GM12878 (cell line): ENCODE data around the gene MYB. TPM values are rescaled to one million over a fixed set of nuclear protein-coding genes. Genes with fewer than 3 reads are reported as not detected.

ENCODE experiments used
- ATAC-seq: fragments of 200-7000 bp; cut with Tn5 transposase; 3 replicates; pipeline ENCODE4 v1.9.1; 2020; ENCODE audit warnings: mild to moderate bottlenecking, moderate library complexity
- BruUV-seq: library from RNA; stranded (reverse); fragments of 400-500 nt; replicated peaks from 2 replicates; lab custom pipeline; 2021; lab: Mats Ljungman, UMichigan
- CTCF ChIA-PET: fragments of 300-600 bp; sonication (Branson Sonifier 250); formaldehyde crosslinking; extraction: SDS; loops from one replicate; lab custom pipeline; 2021; ENCODE audit warnings: inconsistent platforms; lab: Yijun Ruan, JAX
- POLR2A ChIA-PET: fragments of 350-600 bp; formaldehyde crosslinking; extraction: SDS; loops from one replicate; lab custom pipeline; 2021; ENCODE audit warnings: inconsistent platforms; lab: Charles Lee
- RAD21 ChIA-PET: fragments of 300-600 bp; sonication (Branson Sonifier 250); formaldehyde crosslinking; loops from one replicate; lab custom pipeline; 2023; ENCODE audit warnings: antibody characterized with exemption; ENCODE audit not compliant: unreplicated experiment; lab: Charles Lee
- SMC1A ChIA-PET: fragments of 300-600 bp; sonication (Branson Sonifier 250); formaldehyde crosslinking; loops from one replicate; lab custom pipeline; 2023; ENCODE audit not compliant: unreplicated experiment, uncharacterized antibody; lab: Charles Lee
- DNase-seq: peaks from one replicate; pipeline ENCODE4 v3.0.0-alpha.2; 2011; ENCODE audit warnings: low read depth, low spot score
- FAIRE-seq: peaks from 3 replicates; lab custom pipeline; 2011; peaks lifted over from hg19 to GRCh38; lab: Jason Lieb, UNC
- H2AFZ ChIP-seq: 2 replicates; pipeline ENCODE4 v1.6.0; 2011; ENCODE audit warnings: low read depth, low read length, control low read depth; ENCODE audit not compliant: control insufficient read depth
- H3K27ac ChIP-seq: 2 replicates; pipeline ENCODE4 v1.5.1; 2011; ENCODE audit warnings: control low read depth; ENCODE audit not compliant: control insufficient read depth, insufficient read depth
- H3K27me3 ChIP-seq, 2 experiments: replicated peaks in 1 of 2; 2 replicates each; pipeline versions ENCODE4 v1.6.0 to v1.6.1; 2011; ENCODE audit warnings: low read length in 1 of 2; ENCODE audit not compliant: control insufficient read depth in 2 of 2, insufficient read depth in 2 of 2
- H3K36me3 ChIP-seq, 2 experiments: 2 replicates each; pipeline ENCODE4 v1.5.1; 2011; ENCODE audit warnings: low read length in 1 of 2; ENCODE audit not compliant: control insufficient read depth in 2 of 2, insufficient read depth in 2 of 2
- H3K4me1 ChIP-seq: 2 replicates; pipeline ENCODE4 v1.6.1; 2011; ENCODE audit warnings: mild to moderate bottlenecking, low read length, moderate library complexity, mixed read lengths; ENCODE audit not compliant: control insufficient read depth, insufficient read depth
- H3K4me2 ChIP-seq: 2 replicates; pipeline ENCODE4 v1.6.0; 2011; ENCODE audit warnings: control low read depth; ENCODE audit not compliant: control insufficient read depth, insufficient read depth
- H3K4me3 ChIP-seq: fragments of 200-600 bp; sonication (generic); 2 replicates; pipeline ENCODE4 v1.5.1; 2016
- H3K79me2 ChIP-seq: 2 replicates; pipeline ENCODE4 v1.6.0; 2011; ENCODE audit warnings: low read length; ENCODE audit not compliant: control insufficient read depth, insufficient read depth
- H3K9ac ChIP-seq: 2 replicates; pipeline ENCODE4 v1.8.0; 2011; ENCODE audit warnings: low read length, control low read depth, mixed read lengths; ENCODE audit not compliant: control insufficient read depth, insufficient read depth
- H3K9me3 ChIP-seq: replicated peaks from 3 replicates; pipeline ENCODE4 v1.5.1; 2011; ENCODE audit warnings: mild to moderate bottlenecking, low read length; ENCODE audit not compliant: control insufficient read depth, insufficient read depth
- H4K20me1 ChIP-seq: 2 replicates; pipeline ENCODE4 v1.6.0; 2011; ENCODE audit not compliant: control insufficient read depth, insufficient read depth
- ASH2L ChIP-seq: fragments of 300-600, 200-600 bp; sonication (generic); IDR thresholded peaks from 2 replicates; pipeline ENCODE4 v1.6.1; 2017; ENCODE audit warnings: low read depth, mild to moderate bottlenecking, borderline replicate concordance
- ATF7 ChIP-seq: fragments of 450-650 bp; IDR thresholded peaks from 2 replicates; pipeline ENCODE4 v1.6.1; 2016; ENCODE audit warnings: low read depth, mild to moderate bottlenecking
- BRCA1 ChIP-seq: IDR thresholded peaks from 2 replicates; pipeline ENCODE4 v1.6.1; 2011; ENCODE audit warnings: low read depth, low read length, improper control_type of control experiment
- E4F1 ChIP-seq: fragments of 450-650 bp; IDR thresholded peaks from 2 replicates; pipeline ENCODE4 v1.6.1; 2018; ENCODE audit warnings: borderline replicate concordance, mild to moderate bottlenecking; ENCODE audit not compliant: partially characterized antibody
- ELK1 ChIP-seq: IDR thresholded peaks from 2 replicates; pipeline ENCODE4 v1.6.1; 2012; ENCODE audit warnings: low read depth, low read length, improper control_type of control experiment
- ETV6 ChIP-seq, 2 experiments: fragments of 450-650 bp in 1 of 2; IDR thresholded peaks in 1 of 2; conservative IDR thresholded peaks in 1 of 2; 2 replicates each; pipeline ENCODE4 v1.6.1; 2014; ENCODE audit warnings: antibody characterized with exemption in 1 of 2, borderline replicate concordance in 1 of 2, low read depth in 1 of 2, mild to moderate bottlenecking in 1 of 2, moderate library complexity in 1 of 2
- MEF2A ChIP-seq: IDR thresholded peaks from 2 replicates; pipeline ENCODE4 v1.6.1; 2011; ENCODE audit warnings: low read depth, mild to moderate bottlenecking, low read length, moderate library complexity; ENCODE audit not compliant: insufficient read depth
- MYC ChIP-seq: IDR thresholded peaks from 2 replicates; pipeline ENCODE4 v1.6.1; 2011; ENCODE audit warnings: mild to moderate bottlenecking, low read length, moderate library complexity, inconsistent platforms; ENCODE audit not compliant: insufficient read depth, insufficient replicate concordance, insufficient read length, severe bottlenecking
- NFIC ChIP-seq: IDR thresholded peaks from 2 replicates; pipeline ENCODE4 v1.6.1; 2012; ENCODE audit warnings: low read depth, mild to moderate bottlenecking, inconsistent platforms, low read length, moderate library complexity
- RB1 ChIP-seq: fragments of 450-650 bp; formaldehyde crosslinking; IDR thresholded peaks from 2 replicates; pipeline ENCODE4 v1.6.1; 2017; ENCODE audit warnings: mild to moderate bottlenecking, borderline replicate concordance
- RBBP5 ChIP-seq: fragments of 200-600 bp; sonication (generic); conservative IDR thresholded peaks from 2 replicates; pipeline ENCODE4 v1.6.1; 2016
- RELA ChIP-seq: fragments of 450-650 bp; IDR thresholded peaks from 2 replicates; pipeline ENCODE4 v1.8.0; 2014; ENCODE audit warnings: borderline replicate concordance; ENCODE audit not compliant: partially characterized antibody
- TARDBP ChIP-seq: IDR thresholded peaks from 2 replicates; pipeline ENCODE4 v1.6.1; 2016; ENCODE audit warnings: borderline replicate concordance
- TBL1XR1 ChIP-seq: IDR thresholded peaks from 2 replicates; pipeline ENCODE4 v1.6.1; 2012; ENCODE audit warnings: low read depth, low read length, improper control_type of control experiment
- USF2 ChIP-seq: IDR thresholded peaks from 2 replicates; pipeline ENCODE4 v1.6.1; 2011; ENCODE audit warnings: low read depth, low read length, improper control_type of control experiment, borderline replicate concordance
- YBX1 ChIP-seq: fragments of 450-650 bp; IDR thresholded peaks from 2 replicates; pipeline ENCODE4 v1.6.1; 2016; ENCODE audit warnings: antibody characterized with exemption
- ZNF24 ChIP-seq: fragments of 450-650 bp; IDR thresholded peaks from 2 replicates; pipeline ENCODE4 v1.6.1; 2017; ENCODE audit warnings: antibody characterized with exemption, mild to moderate bottlenecking
- ZNF274 ChIP-seq: IDR thresholded peaks from one replicate; pipeline ENCODE4 v1.8.0; 2011; ENCODE audit not compliant: insufficient read length, insufficient read depth
- WGBS: methylation state at CpG from one replicate; pipeline ENCODE4 v1.1.6; 2016; ENCODE audit warnings: low lambda C conversion rate; ENCODE audit not compliant: insufficient replicate concordance, insufficient coverage; ENCODE audit errors: missing lambda C conversion rate; 5-methylcytosine and 5-hydroxymethylcytosine counted together
- in situ Hi-C: fragments of 300-500 bp; cut with MboI; formaldehyde crosslinking; loops from 9 replicates; pipeline ENCODE4 v1.14.3; 2018; ENCODE audit warnings: mixed read lengths
- intact Hi-C: fragments of 100-400 bp; cut with micrococcal nuclease; formaldehyde crosslinking; loops from one replicate; pipeline ENCODE4 v1.14.2; 2022; ENCODE audit not compliant: unreplicated experiment
- polyA plus RNA-seq, 11 experiments: library from polyadenylated mRNA; depleted of rRNA in 4 of 11; unstranded in 6 of 11; stranded (reverse) in 5 of 11; fragments of >200 nt; fragmentation: Nextera tagmentation in 4 of 11; fragmentation: Illumina TruSeq in 1 of 11; extraction: Ambion mirVana in 4 of 11; extraction: Trizol in 1 of 11; gene quantifications; 1 replicate in 1 of 11; 2 replicates in 10 of 11; pipeline versions ENCODE4 v1.2.1 to v1.2.3, GENCODE V29; 2011 to 2016; ENCODE audit warnings: inconsistent platforms in 2 of 11, missing spikeins in 2 of 11, low read depth in 1 of 11
- total RNA-seq, 4 experiments: library from RNA; depleted of rRNA in 3 of 4; stranded (reverse); fragments of >200 nt in 3 of 4; fragmentation: Illumina TruSeq in 1 of 4; extraction: Trizol in 1 of 4; gene quantifications; 2 replicates each; pipeline versions ENCODE4 v1.2.1 to v1.2.3, GENCODE V29; 2013 to 2021

Gene MYB
- total and polyA plus RNA-seq, 10 of the 15 experiments (the other 5 are each of a cell fraction or from before 2014, with no cell fraction given), result 7.0 to 29.8 (median 21.5) TPM

GRCh38 chr6:135243871-135244796, 63.0 kb downstream of the MYB start:
- peak; percentile 38 for ATAC-seq
- BruUV-seq, result no TSS peak
- intact Hi-C loops (no loop called here), in situ Hi-C loops (loop anchor here (25.0 kb wide), 1 partner anchor 168 kb away; no protein-coding TSS in a partner anchor)
- H3K9me3 ChIP-seq, result no peaks in the 10 kb centered on the region
- 80% methylated on average over 7 of the region's 7 CpGs for WGBS
- H3K9ac ChIP-seq, result no peak overlapping the region
- ChIA-PET POLR2A (no interaction called here), RAD21 (no interaction called here), CTCF (interaction anchor here (1.2 kb wide), 1 partner anchor 179 kb away, joined by 3 read pairs; no protein-coding TSS in a partner anchor), SMC1A (interaction anchor here (0.9 to 1.3 kb wide), 4 partner anchors 9 to 201 kb away, joined by 3 to 4 read pairs (median 4); no protein-coding TSS in a partner anchor)
- no peak overlapping the region for H3K27ac ChIP-seq
- no peak for DNase-seq
- H3K4me2 ChIP-seq, result no peak overlapping the region
- no peaks in the 10 kb centered on the region for H3K36me3 ChIP-seq
- TF ChIP-seq TBL1XR1 (no peak), USF2 (no peak), YBX1 (no peak), ELK1 (no peak), BRCA1 (no peak), MYC (no peak), ATF7 (no peak), RELA (no peak), ASH2L (no peak), ZNF24 (no peak), RB1 (no peak), ZNF274 (no peak), E4F1 (no peak), TARDBP (no peak), RBBP5 (no peak), ETV6 (conservative IDR thresholded peaks at IDR 0.05 in 1 of 2, IDR thresholded peaks at IDR 0.05 in 1 of 2; ENCODE audit: borderline replicate concordance in 1 of 2, low read depth in 1 of 2) (no peak), MEF2A (no peak), NFIC (no peak)
- H3K27me3 ChIP-seq, result no peaks in the 10 kb centered on the region
- no peak overlapping the region for H2AFZ ChIP-seq
- no peaks in the 10 kb centered on the region for H3K4me1 ChIP-seq
- no peaks in the 10 kb centered on the region for H3K79me2 ChIP-seq
- no peak overlapping the region for H3K4me3 ChIP-seq
- FAIRE-seq, result no peak
- no peaks in the 10 kb centered on the region for H4K20me1 ChIP-seq
